Hindlimb muscle (tissue), 1 donor: ENCODE data around the gene FAXC. TPM values are rescaled to one million over a fixed set of nuclear protein-coding genes. Genes with fewer than 3 reads are reported as not detected.
"Not testable (repeated sequence)": the region's sequence is repeated elsewhere in the genome, so short reads cannot be mapped to it uniquely, and the experiment has no call there.

Source experiments
- DNase-seq: peaks from one replicate; pipeline ENCODE4 v3.0.0-alpha.2; 2013
- polyA plus RNA-seq: library from polyadenylated mRNA; unstranded; fragments of 120-200 nt; gene quantifications from one replicate; pipeline ENCODE4 v1.2.1, GENCODE V29; 2013; ENCODE audit not compliant: insufficient read length

Gene FAXC
- polyA plus RNA-seq, 1 donor: 0.96 TPM

DNA sequence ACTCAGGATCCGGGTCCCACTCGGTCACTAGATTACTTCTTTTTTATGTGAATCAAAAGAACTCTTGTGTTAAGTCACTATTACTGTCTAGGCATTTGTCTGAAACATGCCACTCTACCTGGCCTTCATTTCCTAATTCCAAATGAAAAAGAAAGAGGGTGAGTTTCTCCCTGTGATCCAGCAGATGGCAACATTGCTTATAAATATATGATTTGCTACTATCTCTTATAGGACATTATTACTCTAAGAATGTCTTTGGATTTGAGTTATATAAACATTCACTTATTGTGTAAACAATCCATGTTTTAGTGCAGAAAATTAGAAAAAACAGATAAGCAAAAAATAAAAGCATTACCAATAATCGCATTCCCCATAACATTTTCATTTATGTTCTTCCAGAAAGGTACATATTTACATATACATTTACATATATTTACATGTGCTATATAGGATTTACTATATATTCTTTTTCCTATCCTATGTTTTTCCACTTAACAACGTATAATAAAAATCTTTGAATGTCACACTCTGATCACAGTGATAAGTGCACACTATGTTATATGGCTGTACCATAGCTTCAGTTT lies 66.9 kb downstream of the FAXC start:
- no peak for DNase-seq

DNA sequence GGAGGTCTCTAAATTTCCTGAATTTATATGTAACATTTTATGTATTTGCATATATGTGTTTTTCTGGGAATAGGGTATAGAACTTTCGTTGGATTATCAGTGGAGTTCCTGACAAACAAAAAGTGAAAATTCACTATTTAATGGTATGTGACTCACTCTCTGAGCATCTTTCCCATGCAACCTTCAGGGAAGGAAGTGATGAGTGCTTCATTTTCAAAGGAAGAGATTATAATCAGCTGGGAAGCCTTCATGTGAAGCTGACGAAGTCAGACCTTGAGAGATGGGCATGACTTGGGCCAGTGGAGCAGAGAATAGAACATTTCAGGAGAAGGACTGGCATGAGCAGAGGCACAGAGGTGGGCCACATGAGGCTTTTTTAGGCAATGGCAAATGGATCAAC lies 72.7 kb downstream of the FAXC start:
- DNase-seq: no peak

DNA sequence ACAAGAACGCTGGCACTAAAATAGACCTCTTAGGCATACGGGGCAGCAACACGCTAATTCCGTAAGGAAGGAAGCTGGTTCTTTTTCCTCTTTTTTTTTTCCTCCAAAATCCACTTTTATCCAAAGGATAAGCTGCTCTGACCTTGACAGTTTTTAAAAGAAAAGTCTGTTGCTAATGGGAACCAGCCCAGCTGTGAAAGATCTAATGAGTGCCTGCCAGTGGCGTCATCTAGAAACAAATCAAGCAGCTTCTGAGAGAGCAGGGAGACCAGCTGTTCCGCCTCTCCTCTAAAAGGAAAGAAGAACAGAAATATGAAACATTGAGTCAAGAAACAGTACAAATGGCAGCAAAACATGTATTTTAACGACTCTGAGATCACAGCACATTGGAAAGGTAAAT lies 78.6 kb downstream of the FAXC start:
- no peak for DNase-seq

DNA sequence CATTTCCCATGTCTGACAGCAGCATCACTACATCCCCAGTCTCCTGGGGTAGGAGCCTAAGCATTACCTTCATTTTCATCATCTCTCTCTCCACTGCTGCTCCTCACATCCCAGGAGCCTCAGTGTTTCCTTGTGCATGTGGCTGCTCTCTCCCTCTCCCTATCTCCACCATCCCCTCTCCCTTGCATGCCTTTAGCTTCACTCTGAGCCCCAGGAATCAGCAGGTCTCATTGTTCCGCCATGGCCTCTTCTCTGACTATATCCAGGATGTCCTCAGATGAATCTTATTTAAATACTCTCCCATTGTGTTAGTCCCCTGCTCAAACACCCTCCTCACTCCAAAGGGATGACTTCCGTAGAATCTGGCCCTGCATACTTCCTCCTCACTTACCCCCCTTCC lies 79.4 kb downstream of the FAXC start:
- no peak for DNase-seq

DNA sequence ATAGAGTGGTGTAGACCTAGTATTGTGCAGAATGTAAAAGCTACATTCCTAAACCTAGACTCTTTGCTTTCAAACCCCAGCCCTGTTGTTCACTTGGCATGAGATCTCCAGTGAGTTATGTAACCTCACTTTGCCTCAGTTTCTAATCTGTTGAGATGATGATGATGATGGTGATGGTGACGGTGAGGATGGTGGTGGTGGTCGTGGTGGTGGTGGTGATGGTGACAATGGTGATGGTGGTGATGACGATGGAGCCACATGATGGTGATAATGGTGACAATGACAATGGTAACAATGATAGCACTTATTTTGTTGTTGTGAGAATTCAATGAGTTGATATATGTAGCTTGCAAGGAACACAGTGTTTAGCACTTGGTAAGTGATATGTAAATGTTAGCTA lies 80.3 kb downstream of the FAXC start:
- DNase-seq: no peak

DNA sequence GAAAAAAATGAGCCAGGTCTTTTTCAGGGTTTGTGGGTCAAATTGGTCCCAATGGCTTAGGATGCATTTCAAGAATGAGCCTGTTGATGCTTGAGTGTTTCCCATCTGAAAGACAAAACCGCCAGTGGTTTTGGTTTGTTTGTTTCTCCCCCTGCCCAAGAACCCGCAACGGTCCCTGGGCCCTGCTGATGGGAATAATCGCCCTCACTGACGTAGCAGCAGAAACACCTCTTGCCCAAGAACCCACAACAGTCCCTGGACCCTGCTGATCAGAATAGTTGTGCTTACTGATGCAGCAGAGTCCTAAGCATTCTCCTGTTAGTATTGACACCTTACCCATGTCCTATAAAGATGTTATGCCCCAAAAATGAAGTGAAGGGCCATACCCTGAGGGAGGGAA lies 82.5 kb downstream of the FAXC start:
- DNase-seq: not testable (repeated sequence)

DNA sequence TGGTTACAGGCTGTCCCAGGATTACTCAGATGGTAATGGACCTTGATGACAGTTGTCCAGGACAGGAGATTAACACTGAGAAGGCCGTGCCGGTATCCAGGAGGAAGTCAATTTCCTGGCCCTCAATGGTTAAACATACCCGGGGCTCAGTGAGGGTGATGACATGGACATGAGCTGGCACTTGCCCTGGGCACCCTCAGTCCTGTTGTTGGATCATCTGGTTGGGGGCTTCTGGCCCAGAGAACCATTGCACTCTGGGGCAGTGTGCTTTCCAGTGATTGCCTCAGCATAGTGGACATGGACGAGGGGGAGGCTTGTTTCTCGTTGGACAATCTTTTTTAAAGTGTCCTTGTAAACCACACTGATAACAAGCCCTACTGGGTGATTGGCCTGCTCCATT lies 84.0 kb downstream of the FAXC start:
- not testable (repeated sequence) for DNase-seq

DNA sequence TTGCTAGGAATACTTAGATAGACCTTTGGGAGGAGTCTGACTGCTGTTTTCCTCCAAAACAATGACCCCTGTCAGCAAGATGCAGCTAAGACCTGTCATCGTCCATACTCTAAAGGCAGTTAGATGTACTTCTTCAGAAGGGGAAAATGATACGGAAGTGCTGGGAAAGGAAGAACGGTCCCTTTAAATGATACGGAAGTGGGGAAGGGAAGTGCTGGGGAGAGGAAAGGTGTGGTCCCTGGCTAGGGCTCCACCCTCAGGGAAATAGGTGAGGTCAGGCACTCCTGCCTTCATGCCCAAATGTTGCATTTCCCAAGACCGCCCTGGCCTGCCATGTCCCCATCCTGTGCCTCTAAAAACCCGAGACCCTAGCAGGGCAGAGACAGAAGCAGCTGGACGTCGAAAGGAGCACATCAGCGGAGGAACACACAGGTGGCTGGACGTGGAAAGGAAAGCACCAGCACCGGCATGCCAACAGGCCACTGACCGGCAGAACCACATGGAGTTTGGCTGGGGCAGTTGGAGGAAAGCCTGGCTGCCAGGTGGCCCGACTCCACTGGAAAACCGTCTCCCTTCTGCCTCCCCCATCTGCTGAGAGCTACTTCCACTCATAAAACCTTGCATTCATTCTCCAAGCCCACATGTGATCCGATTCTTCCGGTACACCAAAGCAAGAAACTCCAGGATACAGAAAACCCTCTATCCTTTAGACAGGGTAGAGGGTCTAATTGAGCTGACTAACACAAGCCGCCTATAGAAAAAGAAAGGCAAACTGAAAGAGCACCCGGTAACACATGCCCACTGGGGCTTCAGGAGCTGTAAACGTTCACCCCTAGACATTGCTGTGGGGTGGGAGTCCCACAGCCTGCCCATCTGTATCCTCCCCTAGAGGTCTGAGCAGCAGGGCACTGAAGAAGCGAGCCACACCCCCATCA lies 94.6 kb downstream of the FAXC start:
- no peak for DNase-seq

DNA sequence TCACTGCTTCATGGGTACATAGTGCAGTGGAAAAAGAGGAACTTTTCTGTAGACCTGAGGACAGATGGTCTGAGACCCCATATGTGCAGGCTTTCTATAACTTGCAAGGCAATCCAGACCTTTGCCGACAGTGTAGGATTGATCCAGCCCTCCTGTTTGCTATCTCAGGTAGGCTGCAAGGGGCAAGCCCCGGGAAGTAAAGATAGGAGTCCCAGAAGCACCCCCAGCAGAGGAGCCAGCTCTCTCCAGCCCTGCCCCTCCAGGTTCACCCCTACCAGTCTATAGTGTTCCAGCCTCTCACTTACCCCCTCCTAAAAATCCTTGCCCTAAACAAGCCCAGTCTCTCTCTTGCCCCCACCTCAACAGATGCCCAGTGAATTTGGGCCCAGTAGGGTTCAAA lies 96.2 kb downstream of the FAXC start:
- DNase-seq: no peak

DNA sequence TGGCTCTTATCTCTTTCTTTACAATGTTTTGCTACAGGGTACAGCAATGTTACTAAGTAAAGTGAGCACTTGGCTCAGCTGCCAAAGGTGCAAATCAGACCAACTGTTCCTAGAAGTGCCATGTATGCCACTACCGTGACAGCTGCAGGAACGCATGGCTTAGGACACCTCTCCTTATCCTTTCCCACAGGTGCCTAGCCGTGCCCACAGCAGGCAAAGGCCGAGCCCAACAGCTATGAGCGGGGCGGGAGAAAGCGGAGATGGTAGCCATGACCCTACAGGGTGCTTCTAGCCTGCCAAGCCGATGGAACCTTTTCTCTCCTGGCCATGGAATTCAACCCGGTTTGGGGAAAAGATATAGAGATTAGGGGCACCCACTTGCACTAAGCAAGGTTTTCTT lies 97.1 kb downstream of the FAXC start:
- no peak for DNase-seq

DNA sequence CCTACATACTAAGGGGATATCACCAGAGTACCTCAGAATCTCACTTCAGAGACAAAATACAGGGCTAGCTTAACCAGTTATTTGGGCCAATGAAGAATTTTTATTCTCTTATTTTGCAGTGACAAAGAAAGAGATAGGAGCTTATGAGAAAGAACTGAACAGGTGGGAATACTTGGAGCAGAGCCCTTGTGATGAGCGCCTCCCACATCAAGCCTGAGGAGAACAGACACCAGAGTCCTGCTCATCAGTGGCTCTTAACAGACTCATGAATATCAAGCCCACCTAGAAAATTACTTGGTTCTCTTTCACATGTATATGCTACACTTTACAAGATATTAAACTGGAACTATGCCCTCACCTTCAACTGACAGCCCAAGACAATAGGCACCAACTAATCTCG lies 99.0 kb downstream of the FAXC start:
- no peak for DNase-seq

DNA sequence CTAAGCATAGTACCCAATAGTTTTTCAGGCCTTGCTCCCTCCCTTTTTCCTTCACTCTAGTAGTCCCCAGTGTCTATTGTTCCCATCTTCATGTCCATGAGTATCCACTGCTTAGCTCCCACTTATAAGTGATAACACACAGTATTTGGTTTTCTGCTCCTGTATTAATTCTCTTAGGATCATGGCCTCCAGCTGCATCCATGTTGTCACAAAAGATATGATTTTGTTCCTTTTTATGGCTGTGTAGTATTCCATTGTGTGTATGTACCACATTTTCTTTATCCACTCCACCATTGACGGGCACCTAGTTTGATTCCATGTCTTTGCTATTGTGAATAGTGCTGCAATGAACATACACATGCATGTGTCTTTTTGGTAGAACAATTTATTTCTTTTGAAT lies 102.9 kb downstream of the FAXC start:
- no peak for DNase-seq

DNA sequence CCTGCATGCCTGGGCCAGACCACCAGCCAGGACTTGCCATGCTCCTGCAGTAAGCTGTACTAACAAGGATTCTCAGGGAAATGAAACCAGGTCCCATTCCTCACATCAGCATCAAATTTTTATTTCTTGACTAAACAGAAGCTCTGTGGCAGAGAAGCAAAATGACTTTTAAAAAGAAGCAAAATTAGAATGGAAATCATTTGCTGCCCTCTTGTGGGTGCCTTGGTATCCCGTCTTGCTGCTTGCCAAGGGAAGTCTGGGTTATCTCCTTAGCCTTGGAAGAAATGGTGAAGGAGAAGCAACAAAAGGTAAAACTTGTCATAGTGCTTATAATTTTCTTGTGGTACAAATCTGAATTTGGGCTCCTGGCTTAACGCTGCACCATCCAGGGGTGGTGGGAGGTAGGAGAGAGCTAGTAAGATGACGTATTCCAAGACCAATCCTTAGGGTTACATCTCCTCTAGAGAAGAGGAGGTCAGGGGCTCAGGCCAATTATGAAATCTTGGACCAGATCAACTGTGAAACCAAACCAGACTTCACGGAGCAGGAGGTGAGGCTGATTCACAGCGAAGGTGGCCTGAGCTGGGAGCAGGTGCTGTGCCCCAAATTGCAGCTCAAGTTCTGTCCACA lies 107.5 kb downstream of the FAXC start:
- no peak for DNase-seq

DNA sequence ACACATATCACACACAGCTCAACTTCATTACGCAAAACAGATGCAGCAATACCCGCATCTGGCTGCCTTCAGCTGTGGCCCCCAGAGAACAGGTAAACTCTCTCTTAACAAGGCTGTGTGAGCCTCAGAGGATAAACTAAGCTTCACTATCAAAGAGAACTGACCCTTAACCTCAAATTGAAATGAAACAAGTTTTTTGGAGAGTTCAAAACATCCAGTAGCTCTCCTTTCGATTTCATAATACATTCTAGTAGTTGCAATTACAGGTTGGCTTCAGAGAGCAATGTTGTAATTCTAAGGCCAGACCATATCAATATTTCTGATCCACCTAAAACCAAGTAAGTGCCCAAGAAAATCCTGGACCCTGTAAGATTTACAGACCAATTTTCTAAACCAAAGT lies 113.5 kb downstream of the FAXC start:
- DNase-seq: no peak

DNA sequence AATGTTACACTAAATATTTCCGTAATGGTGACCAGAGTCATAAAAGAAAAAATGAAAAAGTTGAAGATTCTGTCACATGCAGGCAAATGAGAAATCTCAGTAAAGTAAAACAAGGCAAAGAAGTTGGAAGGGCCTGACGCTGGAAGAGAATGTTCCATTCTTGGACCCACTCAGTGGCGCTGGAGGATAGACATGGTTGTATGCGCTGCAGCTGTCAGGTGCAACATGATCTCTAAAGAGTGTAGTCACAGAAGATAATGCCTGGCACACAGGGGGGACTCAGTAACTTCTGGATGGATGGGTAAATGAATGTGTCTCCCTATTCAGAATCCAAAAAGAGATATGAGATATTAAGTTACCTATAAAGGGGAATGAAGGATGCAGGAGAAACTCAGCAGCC lies 116.3 kb downstream of the FAXC start:
- no peak for DNase-seq

DNA sequence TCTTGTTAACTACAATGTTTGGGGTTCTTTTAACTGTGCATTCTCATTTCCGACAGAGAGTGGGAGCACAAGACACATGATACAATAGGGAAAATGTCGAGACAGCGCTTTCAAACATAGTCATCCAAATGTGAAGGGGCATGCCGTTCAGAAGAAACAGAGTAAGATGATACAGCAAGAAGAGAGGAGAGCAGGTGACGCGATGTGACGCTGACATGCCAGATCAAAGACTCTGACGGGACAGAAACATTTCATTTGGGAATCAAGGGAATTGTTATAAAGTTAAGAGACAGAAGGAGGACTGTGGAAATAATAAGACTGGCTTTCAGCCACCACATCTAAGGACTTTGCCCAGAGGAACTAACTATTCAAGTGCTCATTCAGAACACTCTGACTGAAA lies 117.4 kb downstream of the FAXC start:
- DNase-seq: no peak

DNA sequence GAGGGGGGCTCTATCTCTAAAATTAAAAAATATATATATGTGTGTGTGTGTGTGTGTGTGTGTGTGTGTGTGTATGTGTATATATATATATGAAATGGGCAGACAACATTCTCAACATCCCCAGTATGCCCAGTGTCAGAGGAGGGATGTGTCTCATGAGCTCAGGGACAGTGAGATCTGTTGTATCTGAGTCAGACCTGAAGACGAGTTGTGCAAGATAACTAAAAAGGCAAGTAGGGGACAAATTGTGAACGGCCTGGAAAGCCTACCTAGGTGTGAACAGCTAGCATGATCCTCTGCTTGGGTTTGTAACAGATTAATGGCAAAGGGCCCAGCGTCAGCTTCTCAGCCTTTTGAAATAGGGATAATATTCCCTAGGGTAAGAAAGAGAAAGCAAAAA lies 124.3 kb downstream of the FAXC start:
- DNase-seq: no peak

Other genes with a start within 250 kb of the FAXC start
- 7.2 TPM for gene COQ3, start 44.5 kb upstream of the FAXC start, polyA plus RNA-seq
- 119 TPM for gene PNISR, start 75.6 kb upstream of the FAXC start, polyA plus RNA-seq
- 5.0 TPM for gene USP45, start 165.7 kb upstream of the FAXC start, polyA plus RNA-seq
- 33.9 TPM for gene CCNC, start 219.0 kb upstream of the FAXC start, polyA plus RNA-seq